ENCODE data around the gene GAST. TPM values are rescaled to one million over a fixed set of nuclear protein-coding genes. Genes with fewer than 3 reads are reported as not detected.
A peak's percentile ranks its signal among the peaks of the same experiment; 100 is the strongest.

The GAST gene
- total RNA-seq, 1 experiment from 2014 or later: not detected

DNA sequence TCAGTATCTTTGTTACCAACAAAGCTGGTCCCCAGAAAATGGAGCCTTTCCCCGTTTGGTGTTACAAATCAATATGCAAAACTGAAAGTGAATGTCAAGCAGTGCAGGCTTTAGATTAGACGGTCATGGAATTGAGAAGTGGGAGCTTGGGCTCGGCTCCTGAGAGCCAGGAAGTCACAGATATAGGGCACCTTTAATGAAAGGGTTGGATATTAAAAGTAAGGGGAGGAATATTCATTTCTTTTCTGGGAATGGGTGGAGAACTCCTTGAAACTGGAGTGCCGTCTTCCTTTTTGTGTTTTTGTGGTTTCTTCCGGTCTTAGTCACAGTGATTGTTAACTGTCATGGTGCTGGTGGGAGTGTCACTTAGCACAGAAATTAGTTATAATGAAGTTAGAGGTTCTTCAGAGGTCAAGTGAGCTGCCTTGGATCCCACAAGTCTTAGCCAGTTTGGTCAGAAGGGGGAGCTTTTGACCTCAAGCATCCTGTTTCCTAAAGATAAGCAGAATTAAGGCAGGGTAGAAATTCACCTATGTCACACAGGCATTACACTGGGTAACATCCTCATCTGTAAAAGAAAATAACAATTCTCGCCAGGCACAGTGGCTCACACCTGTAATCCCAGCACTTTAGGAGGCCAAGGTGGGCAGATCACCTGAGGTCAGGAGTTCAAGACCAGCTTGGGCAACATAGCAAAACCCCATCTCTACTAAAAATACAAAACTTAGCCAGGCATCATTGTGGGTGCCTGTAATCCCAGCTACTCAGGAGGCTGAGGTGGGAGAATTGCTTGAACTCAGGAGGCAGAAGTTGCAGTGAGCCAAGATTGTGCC is 33.0 kb upstream of the GAST start:
- Mint-ChIP-seq H3K27ac (no peak overlapping the region), H3K4me1 (peaks cover 33 to 55% of the 10 kb centered on the region in 2 experiments), H3K36me3 (ENCODE audit: insufficient read depth in 1 of 3, low read depth in 3 of 3) (peaks cover 0 to 5% (median 0%) of the 10 kb centered on the region in 3 experiments; a peak in 3 of 7 replicates), H3K27me3 (ENCODE audit: low read depth) (peaks cover 5% of the 10 kb centered on the region), H3K4me3 (no peak overlapping the region; a peak in 1 of 5 replicates), H3K9me3 (peaks cover 7% of the 10 kb centered on the region in 2 experiments; a peak in 2 of 5 replicates)
- Histone ChIP-seq H4K20me1 (ENCODE audit: control insufficient read depth, insufficient read depth, insufficient read length) (no peaks in the 10 kb centered on the region), H3K23me2 (ENCODE audit: insufficient read length, low read depth, low read length, poor library complexity, severe bottlenecking) (peaks cover 3% of the 10 kb centered on the region), H3K18ac (ENCODE audit: insufficient read length, low read depth, low read length) (no peak overlapping the region), H3K9ac (ENCODE audit: extremely low read depth, insufficient read length, low read length) (no peak overlapping the region), H4K91ac (ENCODE audit: insufficient read length, low read depth, low read length) (no peak overlapping the region), H2BK15ac (ENCODE audit: low read depth, low read length) (no peak overlapping the region), H2BK5ac (ENCODE audit: insufficient read length, low read length) (no peak overlapping the region), H2BK12ac (ENCODE audit: insufficient read length, low read depth, low read length) (no peak overlapping the region), H3K27ac (ENCODE audit: insufficient read length, low read depth, low read length) (no peak overlapping the region), H3K79me1 (ENCODE audit: insufficient read depth, low read depth, low read length, poor library complexity, severe bottlenecking) (no peaks in the 10 kb centered on the region), H4K5ac (ENCODE audit: insufficient read length, low read depth, low read length) (no peak overlapping the region), H3T11ph (ENCODE audit: low read length) (no peak overlapping the region), H2AFZ (ENCODE audit: low read length) (no peak overlapping the region), H3K9me3 (ENCODE audit: control insufficient read depth, low read depth, low read length) (no peaks in the 10 kb centered on the region), H4K8ac (replicated peaks; ENCODE audit: insufficient read length, low read depth, low read length) (no peak overlapping the region), H3K14ac (ENCODE audit: insufficient read depth, low read length) (no peak overlapping the region), H3K27me3 (ENCODE audit: insufficient read depth, low read length) (no peaks in the 10 kb centered on the region), H3K56ac (ENCODE audit: insufficient read length, low read depth, low read length) (no peak overlapping the region), H2BK120ac (ENCODE audit: low read depth, low read length, poor library complexity, severe bottlenecking) (no peak overlapping the region), H2AK5ac (ENCODE audit: insufficient read length, low read length) (no peak overlapping the region), H3K79me2 (ENCODE audit: insufficient read depth, low read length) (no peaks in the 10 kb centered on the region), H2BK20ac (ENCODE audit: low read depth, low read length, poor library complexity, severe bottlenecking) (no peak overlapping the region), H3K23ac (ENCODE audit: insufficient read length, low read depth, low read length) (no peak overlapping the region), H3K4me2 (ENCODE audit: insufficient read depth, insufficient read length, low read length) (no peak overlapping the region), H3K4ac (ENCODE audit: low read depth, low read length) (no peak overlapping the region), H3K4me1 (ENCODE audit: insufficient read depth, low read length) (peaks cover 3% of the 10 kb centered on the region; the same call in 1 of the 2 replicates)
- TF ChIP-seq, protein P1, sequence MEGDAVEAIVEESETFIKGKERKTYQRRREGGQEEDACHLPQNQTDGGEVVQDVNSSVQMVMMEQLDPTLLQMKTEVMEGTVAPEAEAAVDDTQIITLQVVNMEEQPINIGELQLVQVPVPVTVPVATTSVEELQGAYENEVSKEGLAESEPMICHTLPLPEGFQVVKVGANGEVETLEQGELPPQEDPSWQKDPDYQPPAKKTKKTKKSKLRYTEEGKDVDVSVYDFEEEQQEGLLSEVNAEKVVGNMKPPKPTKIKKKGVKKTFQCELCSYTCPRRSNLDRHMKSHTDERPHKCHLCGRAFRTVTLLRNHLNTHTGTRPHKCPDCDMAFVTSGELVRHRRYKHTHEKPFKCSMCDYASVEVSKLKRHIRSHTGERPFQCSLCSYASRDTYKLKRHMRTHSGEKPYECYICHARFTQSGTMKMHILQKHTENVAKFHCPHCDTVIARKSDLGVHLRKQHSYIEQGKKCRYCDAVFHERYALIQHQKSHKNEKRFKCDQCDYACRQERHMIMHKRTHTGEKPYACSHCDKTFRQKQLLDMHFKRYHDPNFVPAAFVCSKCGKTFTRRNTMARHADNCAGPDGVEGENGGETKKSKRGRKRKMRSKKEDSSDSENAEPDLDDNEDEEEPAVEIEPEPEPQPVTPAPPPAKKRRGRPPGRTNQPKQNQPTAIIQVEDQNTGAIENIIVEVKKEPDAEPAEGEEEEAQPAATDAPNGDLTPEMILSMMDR (conservative IDR thresholded peaks at IDR 0.05): peak; percentile 43; the same call in 2 of the 3 replicates
- DNase-seq: no peak
- WGBS (ENCODE audit: extremely low coverage, insufficient read length, low lambda C conversion rate): no CpG with 5 or more reads among the region's 6 CpGs
